DND-41 (cell line): Measurements from ENCODE around the gene TM9SF4.
"Not testable (repeated sequence)": the region's sequence is repeated elsewhere in the genome, so short reads cannot be mapped to it uniquely, and the experiment has no call there.

Experiments
- ATAC-seq: fragments of 200-7000 bp; cut with Tn5 transposase; 3 replicates; pipeline ENCODE4 v1.9.1; 2021; ENCODE audit warnings: low read depth; ENCODE audit not compliant: insufficient read depth
- DNase-seq: peaks from one replicate; pipeline ENCODE4 v3.0.0-alpha.2; 2020
- H2AFZ ChIP-seq: 2 replicates; pipeline ENCODE4 v1.6.0; 2012; ENCODE audit warnings: low read depth, low read length
- H3K27ac ChIP-seq: 2 replicates; pipeline ENCODE4 v1.5.1; 2012; ENCODE audit warnings: low read length, inconsistent platforms
- H3K27me3 ChIP-seq: fragments of 200-600 bp; sonication (generic); 2 replicates; pipeline ENCODE4 v1.6.0; 2012; ENCODE audit warnings: low read length, mild to moderate bottlenecking, inconsistent platforms; ENCODE audit not compliant: insufficient read depth, poor library complexity
- H3K36me3 ChIP-seq: 2 replicates; pipeline ENCODE4 v1.5.1; 2012; ENCODE audit warnings: low read length, inconsistent platforms; ENCODE audit not compliant: insufficient read depth
- H3K4me1 ChIP-seq: 2 replicates; pipeline ENCODE4 v1.5.1; 2012; ENCODE audit warnings: mild to moderate bottlenecking, low read length; ENCODE audit not compliant: insufficient read depth
- H3K4me2 ChIP-seq: 2 replicates; pipeline ENCODE4 v1.6.0; 2012; ENCODE audit warnings: mild to moderate bottlenecking, moderate library complexity, low read length, inconsistent platforms; ENCODE audit not compliant: insufficient read depth
- H3K4me3 ChIP-seq, 2 experiments: fragments of 200-600 bp in 1 of 2; shearing (Covaris generic) in 1 of 2; 2 replicates each; pipeline ENCODE4 v1.5.1; 2012 to 2016; ENCODE audit warnings: inconsistent platforms in 2 of 2, low read length in 2 of 2, mild to moderate bottlenecking in 2 of 2, low read depth in 1 of 2, moderate library complexity in 1 of 2
- H3K79me2 ChIP-seq: 2 replicates; pipeline ENCODE4 v1.6.0; 2012; ENCODE audit warnings: low read length, inconsistent platforms; ENCODE audit not compliant: insufficient read depth
- H3K9ac ChIP-seq: 2 replicates; pipeline ENCODE4 v1.6.0; 2012; ENCODE audit warnings: low read depth, mild to moderate bottlenecking, inconsistent platforms, low read length, moderate library complexity
- H3K9me3 ChIP-seq: 2 replicates; pipeline ENCODE4 v1.5.1; 2012; ENCODE audit warnings: low read length, moderate library complexity, mild to moderate bottlenecking, inconsistent platforms; ENCODE audit not compliant: insufficient read depth, severe bottlenecking
- H4K20me1 ChIP-seq: 2 replicates; pipeline ENCODE4 v1.6.0; 2012; ENCODE audit warnings: low read length; ENCODE audit not compliant: insufficient read depth
- EZH2 ChIP-seq: IDR thresholded peaks from 3 replicates; pipeline ENCODE4 v1.6.1; 2012; ENCODE audit warnings: borderline replicate concordance, low read depth, mild to moderate bottlenecking, moderate library complexity, low read length, inconsistent platforms; ENCODE audit not compliant: severe bottlenecking
- TF ChIP-seq, protein P1 (sequence below): IDR thresholded peaks from 2 replicates; pipeline ENCODE4 v1.5.1; 2012; ENCODE audit warnings: borderline replicate concordance, low read length, moderate library complexity, mild to moderate bottlenecking; ENCODE audit not compliant: poor library complexity, severe bottlenecking; ENCODE audit errors: extremely low read depth

The TM9SF4 gene

DNA sequence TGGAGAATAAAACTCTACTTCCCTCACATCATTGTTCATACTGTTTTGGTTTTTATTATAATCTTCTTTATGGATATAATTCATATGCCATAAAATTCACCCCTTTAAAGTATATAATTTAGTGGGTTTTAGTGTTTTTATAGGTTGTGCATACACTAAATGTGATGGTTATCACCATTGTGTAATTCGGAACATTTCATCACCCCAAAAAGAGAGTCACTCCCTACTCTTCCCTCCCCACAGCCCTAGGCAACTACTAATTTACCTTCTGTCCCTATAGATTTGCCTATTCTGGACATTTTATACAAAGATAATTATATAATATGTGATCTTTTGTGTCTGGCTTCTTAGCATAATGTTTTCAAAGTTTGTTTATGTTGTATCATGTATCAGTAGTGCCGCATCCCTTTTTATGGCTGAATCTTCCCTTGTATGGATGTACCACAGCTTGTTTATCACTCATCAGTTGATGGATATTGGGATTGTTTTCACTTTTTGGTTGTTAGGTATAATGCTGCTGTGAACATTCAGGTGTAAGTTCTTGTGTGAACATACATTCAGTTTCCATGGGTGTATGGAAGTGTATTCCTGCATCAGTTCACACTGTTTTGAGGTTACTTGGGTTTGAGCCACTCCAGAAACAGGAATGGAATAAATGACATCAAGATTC lies 4.2 kb downstream of the TM9SF4 start:
- Histone ChIP-seq H2AFZ (no peak overlapping the region), H3K79me2 (peaks cover 91% of the 10 kb centered on the region), H3K9me3 (no peaks in the 10 kb centered on the region), H3K27ac (no peak overlapping the region), H3K27me3 (no peaks in the 10 kb centered on the region), H4K20me1 (peaks cover 40% of the 10 kb centered on the region), H3K9ac (no peak overlapping the region), H3K36me3 (peaks cover 21% of the 10 kb centered on the region), H3K4me1 (peaks cover 36% of the 10 kb centered on the region), H3K4me2 (no peak overlapping the region), H3K4me3 (no peak overlapping the region)
- TF ChIP-seq, protein P1, sequence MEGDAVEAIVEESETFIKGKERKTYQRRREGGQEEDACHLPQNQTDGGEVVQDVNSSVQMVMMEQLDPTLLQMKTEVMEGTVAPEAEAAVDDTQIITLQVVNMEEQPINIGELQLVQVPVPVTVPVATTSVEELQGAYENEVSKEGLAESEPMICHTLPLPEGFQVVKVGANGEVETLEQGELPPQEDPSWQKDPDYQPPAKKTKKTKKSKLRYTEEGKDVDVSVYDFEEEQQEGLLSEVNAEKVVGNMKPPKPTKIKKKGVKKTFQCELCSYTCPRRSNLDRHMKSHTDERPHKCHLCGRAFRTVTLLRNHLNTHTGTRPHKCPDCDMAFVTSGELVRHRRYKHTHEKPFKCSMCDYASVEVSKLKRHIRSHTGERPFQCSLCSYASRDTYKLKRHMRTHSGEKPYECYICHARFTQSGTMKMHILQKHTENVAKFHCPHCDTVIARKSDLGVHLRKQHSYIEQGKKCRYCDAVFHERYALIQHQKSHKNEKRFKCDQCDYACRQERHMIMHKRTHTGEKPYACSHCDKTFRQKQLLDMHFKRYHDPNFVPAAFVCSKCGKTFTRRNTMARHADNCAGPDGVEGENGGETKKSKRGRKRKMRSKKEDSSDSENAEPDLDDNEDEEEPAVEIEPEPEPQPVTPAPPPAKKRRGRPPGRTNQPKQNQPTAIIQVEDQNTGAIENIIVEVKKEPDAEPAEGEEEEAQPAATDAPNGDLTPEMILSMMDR: no peak
- no peak for TF ChIP-seq EZH2
- ATAC-seq (no peak), DNase-seq (no peak)

DNA sequence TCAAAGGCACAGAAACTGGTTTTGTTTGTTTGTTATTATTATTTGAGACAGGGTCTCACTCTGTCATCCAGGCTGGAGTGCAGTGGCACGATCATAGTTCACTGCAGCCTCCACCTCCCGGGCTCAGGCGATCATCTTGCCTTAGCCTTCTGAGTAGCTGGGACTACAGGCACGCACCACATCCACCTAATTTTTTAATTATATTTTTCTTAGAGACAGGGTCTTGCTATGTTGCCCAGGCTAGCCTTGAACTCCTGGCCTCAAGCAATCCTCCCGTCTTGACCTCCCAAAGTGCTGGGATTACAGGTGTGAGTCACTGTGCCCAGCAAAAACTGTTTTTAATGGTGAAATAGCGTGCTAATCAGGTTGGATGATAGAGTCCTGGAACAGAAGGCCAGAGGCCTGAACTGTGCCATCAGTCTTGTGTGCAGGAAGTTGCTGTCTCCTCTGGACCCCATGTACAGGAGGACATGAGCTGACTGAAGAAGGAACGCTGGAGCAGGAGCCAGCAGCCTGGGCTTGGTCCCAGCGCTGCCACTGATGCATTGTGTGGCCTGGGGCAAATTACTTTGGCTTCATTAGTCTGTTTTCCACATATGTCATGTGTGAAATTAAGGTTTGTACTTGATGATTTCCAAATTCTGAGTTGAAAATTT lies 4.9 kb downstream of the TM9SF4 start:
- Histone ChIP-seq H3K4me1 (peaks cover 31% of the 10 kb centered on the region), H3K4me3 (no peak overlapping the region), H3K27me3 (no peaks in the 10 kb centered on the region), H3K79me2 (peaks cover 98% of the 10 kb centered on the region), H3K9ac (no peak overlapping the region), H3K4me2 (no peak overlapping the region), H3K9me3 (no peaks in the 10 kb centered on the region), H3K27ac (no peak overlapping the region), H3K36me3 (peaks cover 21% of the 10 kb centered on the region), H4K20me1 (peaks cover 40% of the 10 kb centered on the region), H2AFZ (no peak overlapping the region)
- DNase-seq (no peak), ATAC-seq (no peak)
- TF ChIP-seq, protein P1: no peak
- TF ChIP-seq EZH2: no peak

DNA sequence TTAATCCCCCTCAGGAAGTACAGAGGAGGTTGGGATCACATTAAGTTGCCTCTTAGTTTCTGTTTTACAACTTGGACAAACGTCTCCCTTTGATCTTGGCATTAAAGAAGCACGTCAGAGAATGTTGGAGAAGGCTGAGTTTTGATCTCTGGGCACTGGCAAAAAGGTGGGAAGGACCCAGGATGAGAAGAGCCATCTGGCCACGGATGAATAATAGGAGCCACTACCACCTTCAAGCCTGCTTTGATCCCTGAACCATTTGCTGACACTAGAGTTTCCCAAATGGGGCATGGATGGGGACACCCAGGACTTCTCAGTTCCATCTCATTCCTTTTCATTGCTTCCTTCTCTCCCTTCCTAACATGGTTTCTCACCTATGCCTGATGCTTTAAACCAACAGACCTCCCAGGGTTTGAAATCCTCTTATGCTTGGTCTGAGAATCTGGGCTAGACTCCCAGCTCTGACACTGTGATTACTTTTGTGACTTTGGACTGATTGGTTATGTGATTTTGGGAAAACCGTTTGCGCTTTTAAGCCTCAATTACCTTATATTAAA lies 5.8 kb downstream of the TM9SF4 start:
- Histone ChIP-seq H3K27me3 (no peaks in the 10 kb centered on the region), H3K4me1 (peaks cover 28% of the 10 kb centered on the region), H3K9me3 (peaks cover 4% of the 10 kb centered on the region), H3K36me3 (peaks cover 21% of the 10 kb centered on the region), H2AFZ (no peak overlapping the region), H3K4me3 (no peak overlapping the region), H3K9ac (no peak overlapping the region), H4K20me1 (peaks cover 40% of the 10 kb centered on the region), H3K4me2 (no peak overlapping the region), H3K27ac (no peak overlapping the region), H3K79me2 (peaks cover 99% of the 10 kb centered on the region)
- TF ChIP-seq EZH2: no peak
- ATAC-seq (no peak), DNase-seq (no peak)

DNA sequence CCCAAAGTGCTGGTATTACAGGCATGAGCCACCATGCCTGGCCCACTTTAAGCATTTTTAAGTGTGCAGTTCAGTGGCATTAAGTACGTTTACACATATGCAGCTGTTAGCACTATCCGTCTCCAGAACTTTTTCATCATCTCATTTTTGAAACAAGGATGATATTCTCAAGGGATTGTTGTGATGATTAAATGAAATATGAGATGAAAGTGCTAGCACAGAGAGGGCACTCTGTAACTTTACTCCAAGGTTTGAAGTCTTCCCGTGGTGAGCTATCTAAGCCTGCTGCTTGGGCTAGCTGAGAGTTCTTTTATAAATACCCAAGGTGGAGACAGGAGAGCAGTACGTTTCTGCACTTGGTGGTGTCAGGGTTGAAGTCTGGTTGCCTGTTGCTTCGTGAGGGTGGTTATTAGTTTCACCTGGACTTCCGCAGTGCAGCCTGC lies 6.6 kb downstream of the TM9SF4 start:
- H3K36me3 ChIP-seq: peaks cover 21% of the 10 kb centered on the region
- H2AFZ ChIP-seq: no peak overlapping the region
- TF ChIP-seq, protein P1: no peak
- no peak for TF ChIP-seq EZH2
- DNase-seq (no peak), ATAC-seq (no peak)
- no peaks in the 10 kb centered on the region for H3K27me3 ChIP-seq
- H3K9me3 ChIP-seq: peaks cover 4% of the 10 kb centered on the region
- no peak overlapping the region for H3K9ac ChIP-seq
- peaks cover 40% of the 10 kb centered on the region for H4K20me1 ChIP-seq
- H3K4me2 ChIP-seq: no peak overlapping the region
- no peak overlapping the region for H3K4me3 ChIP-seq
- peaks cover 99% of the 10 kb centered on the region for H3K79me2 ChIP-seq
- no peak overlapping the region for H3K27ac ChIP-seq
- peaks cover 20% of the 10 kb centered on the region for H3K4me1 ChIP-seq

DNA sequence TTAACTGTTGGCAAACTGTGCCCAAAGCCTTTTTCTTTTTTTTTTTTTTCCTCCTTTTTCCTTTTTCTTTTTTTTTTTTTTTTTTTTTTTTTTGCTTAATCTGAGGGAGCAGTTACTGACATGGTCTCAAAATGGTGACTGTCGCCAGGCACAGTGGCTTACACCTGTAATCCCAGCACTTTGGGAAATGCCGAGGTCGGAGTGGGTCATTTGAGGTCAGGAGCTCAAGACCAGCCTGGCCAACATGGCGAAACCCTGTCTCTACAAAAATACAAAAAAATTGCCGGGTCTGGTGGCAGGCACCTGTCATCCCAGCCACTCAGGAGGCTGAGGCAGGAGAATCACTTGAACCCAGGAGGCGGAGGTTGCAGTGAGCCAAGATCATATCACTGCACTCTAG lies 7.3 kb downstream of the TM9SF4 start:
- H3K27me3 ChIP-seq, H3K4me3 ChIP-seq, ATAC-seq, H3K9me3 ChIP-seq, H3K27ac ChIP-seq, H3K4me2 ChIP-seq, H2AFZ ChIP-seq, H3K9ac ChIP-seq, DNase-seq: not testable (repeated sequence)
- Histone ChIP-seq H3K4me1 (peaks cover 13% of the 10 kb centered on the region; the same call in 1 of the 2 replicates), H4K20me1 (peaks cover 34% of the 10 kb centered on the region), H3K36me3 (peaks cover 14% of the 10 kb centered on the region; the same call in 1 of the 2 replicates), H3K79me2 (peaks cover 92% of the 10 kb centered on the region)
